GM21825 (cell line): ENCODE measurements around the gene SHB.

Experiments used
- ATAC-seq: cut with Tn5 transposase; IDR thresholded peaks from one replicate; pipeline ENCODE4 v1.9.1; 2021; ENCODE audit warnings: mild to moderate bottlenecking, moderate library complexity; ENCODE audit not compliant: unreplicated experiment

Gene SHB

GRCh38 chr9:37994639-37995347, 74.2 kb downstream of the SHB start:
- peak; percentile 63 for ATAC-seq

DNA sequence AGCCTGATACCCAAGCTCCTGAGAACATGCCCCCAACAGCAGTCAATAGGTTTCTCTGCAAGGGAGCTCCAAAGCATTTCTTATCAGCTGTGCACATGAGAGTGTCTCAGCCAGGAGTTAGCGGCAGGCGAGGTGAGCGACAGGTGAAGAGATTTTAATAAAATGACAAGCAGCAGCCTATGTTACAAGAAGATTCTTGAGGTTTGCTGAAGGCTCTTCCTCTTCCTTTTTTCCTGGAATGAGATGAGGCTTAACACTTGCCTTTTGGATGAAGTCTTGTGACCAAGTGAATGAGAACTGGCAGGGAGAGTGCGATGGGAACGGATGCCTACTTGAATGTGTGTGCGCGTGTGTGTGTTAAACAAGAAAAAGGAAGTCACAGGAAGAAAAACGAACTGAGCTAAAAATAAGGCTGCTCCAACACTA, 76.1 kb downstream of the SHB start:
- ATAC-seq: no peak

DNA sequence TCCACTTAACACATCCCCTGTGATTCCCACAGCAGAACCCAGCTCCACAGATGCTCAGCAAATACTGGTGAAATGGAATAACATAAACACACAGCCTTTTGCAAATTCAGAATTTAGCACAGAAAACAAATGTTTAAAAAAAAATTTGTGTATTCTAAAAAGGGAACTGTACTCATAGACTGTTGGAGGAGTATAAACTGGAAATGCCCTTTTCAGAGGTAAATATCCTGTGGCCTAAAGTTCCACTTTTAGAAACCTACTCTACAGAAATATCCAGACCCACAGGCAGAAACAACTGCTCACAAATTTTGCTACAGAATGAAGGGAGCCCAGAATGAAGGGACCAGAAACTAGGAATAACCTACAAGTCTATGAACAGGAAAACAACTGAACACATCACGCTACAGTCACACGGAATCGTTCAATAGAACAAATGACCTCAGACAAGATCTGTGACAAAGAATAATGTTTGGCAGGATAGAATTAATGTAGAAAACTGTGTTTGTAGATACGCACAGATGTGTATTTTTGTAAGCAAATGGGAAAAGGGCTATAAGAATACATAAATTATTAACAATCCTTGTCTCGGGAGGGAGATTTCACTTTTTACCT, 78.5 kb downstream of the SHB start:
- ATAC-seq: no peak

- no peak for ATAC-seq
Observed at GRCh38 chr9:37989701-37990100, 79.3 kb downstream of the SHB start.

- ATAC-seq: no peak
Observed at GRCh38 chr9:37988602-37989001, 80.4 kb downstream of the SHB start.

DNA sequence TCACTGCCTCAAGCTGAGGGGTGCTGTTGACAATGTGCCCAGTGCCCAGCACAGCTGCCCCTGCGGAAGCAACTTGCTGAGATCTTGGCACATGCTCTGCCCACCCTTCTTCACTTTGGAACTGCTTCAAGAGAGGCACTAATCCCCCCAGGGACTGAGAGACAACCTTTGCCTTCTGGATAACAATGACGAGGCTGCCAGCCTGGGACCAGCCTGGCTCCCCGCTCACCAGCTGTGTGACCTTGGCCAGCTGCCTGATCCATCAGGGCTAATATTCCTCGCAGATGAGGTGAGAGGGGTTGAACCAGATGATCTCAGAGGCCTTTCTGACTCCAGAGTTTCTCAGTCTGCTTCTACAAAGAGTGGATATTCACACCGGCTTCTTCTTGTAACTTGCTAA, 81.0 kb downstream of the SHB start:
- ATAC-seq: no peak

DNA sequence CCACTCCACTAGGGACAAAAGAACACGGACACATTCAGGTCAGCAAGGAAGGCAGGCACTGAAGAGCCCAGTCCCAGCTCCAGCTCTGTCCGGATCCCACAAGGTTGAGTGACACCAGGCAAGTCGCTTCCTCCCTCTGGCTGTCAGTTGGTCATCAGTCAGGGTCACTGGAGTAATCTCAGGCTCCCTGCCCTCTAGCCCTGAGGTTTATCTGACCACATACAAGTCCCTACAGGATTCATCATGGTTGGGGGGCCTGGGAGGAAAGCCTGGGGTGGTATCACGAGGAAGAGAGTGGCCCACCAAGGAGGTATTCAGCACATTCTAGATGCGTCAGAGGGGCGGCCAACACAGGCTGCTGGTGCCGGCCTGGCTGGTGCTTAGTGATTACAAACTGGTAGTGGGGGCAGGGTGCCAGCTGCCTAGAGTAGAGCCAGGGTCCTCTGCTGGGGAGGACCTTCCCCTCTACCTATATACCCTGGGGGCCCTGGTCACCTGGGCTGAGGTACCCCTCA, 81.5 kb downstream of the SHB start:
- no peak for ATAC-seq

DNA sequence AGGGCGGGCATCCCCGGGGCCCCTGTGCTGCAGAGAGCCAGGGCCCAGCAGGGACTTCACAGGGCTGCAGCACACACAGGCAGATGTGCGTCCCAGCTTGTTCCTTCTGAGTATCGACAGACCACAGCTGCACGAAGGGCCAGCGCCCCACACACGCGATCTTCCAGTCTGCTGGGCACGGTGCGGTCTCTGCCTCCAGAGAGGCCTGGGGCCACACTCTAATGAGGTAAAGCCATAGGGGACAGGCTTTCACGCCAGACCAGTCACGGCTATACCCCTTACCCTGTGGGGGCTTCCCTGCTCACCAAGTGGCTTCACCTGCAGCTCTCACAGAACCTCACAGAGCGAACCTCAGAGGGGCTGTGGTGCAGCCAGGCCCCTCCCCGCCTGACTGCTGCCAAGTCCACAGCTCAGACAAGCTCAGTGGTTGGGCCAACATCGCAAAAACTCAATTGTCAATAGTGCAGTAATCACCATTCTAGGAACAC, 82.2 kb downstream of the SHB start:
- no peak for ATAC-seq

GRCh38 chr9:37986001-37986400, 83.0 kb downstream of the SHB start:
- no peak for ATAC-seq

GRCh38 chr9:37984672-37985611, 84.1 kb downstream of the SHB start:
- ATAC-seq: no peak

GRCh38 chr9:37984278-37984671, 84.8 kb downstream of the SHB start:
- ATAC-seq: no peak

DNA sequence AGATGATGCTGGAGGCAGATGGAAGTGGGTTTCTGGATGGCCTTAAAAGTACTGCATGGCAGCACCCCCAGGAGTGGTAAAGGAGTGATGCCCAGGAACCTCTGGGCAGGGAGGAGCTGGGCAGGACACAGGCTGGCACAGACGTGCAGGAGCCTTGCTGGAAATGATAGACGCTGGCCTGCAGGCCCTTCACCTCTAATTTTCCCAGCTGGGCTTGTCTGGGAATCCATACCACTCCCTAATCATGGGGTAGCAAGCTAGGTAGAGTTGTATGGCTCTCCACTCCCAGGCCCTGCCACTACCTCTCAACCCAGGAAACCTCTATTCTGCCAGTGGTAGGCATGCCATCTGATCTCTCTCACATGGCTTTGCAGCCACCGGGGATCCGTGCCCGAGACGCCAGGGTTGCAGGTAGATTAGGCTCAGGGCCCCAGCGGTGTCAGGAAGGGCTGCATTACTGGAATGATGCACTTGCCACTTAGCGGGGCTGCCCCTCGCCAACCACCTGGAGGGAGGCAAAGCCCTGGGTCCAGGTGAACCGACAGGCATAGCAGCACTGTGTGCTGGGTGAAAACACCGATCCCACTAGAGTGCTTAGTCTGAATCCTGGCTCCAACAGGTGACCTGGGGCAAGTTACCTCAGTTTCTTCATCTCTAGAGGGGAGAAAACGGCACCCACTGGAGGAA, 85.5 kb downstream of the SHB start:
- ATAC-seq: no peak

GRCh38 chr9:37979844-37980243, 89.2 kb downstream of the SHB start:
- no peak for ATAC-seq

DNA sequence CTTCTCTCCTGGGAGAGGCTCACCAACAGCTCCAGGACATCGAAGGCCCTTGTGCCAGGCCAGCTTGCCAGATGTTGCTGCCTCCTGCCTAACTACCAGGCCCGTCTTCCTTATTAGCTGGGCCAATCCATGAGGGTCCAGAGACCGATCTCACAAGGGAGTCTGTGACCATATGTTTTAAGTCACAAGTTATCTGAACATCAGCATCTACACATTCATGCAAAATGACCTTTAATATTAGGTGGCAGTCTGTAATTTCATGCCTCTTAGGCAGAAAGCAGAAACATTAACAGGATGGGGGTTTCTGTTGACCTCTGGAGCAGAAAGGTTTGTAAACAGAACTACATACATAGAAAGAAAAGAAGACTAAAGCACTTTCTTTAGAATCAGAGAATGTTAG, 90.0 kb downstream of the SHB start:
- ATAC-seq: no peak

- no peak for ATAC-seq
Observed at GRCh38 chr9:37978481-37978864, 90.6 kb downstream of the SHB start.

DNA sequence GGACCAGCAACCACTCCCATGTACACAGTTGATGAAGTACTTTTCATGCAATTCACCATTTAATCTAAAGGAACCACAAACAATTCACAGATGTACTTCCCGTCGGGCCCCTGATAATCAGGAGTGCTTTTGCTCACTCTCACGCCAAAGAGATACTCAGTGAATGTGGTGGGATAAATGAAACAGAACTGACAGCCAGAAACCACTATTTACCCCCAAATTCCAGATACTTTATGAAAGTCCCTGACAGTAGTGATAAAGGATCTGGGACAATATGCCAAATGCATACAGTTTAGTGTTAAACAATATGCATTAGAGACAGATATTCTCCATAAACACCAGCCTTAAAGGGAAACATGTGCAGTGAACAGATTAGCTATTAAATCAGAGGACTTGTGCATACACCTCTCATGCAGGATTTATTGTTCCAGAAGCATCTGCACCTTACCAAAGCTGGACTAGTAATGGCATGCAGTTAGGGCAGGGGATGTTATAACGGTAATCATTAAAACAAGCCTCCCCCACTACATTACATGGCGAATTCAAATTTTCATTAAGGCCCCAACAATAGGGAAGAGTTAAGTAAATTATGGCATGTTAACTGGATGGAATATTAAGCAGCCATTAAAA, 91.1 kb downstream of the SHB start:
- ATAC-seq: no peak

GRCh38 chr9:37976714-37977477, 92.1 kb downstream of the SHB start:
- no peak for ATAC-seq

GRCh38 chr9:37975639-37976038, 93.4 kb downstream of the SHB start:
- ATAC-seq: no peak

DNA sequence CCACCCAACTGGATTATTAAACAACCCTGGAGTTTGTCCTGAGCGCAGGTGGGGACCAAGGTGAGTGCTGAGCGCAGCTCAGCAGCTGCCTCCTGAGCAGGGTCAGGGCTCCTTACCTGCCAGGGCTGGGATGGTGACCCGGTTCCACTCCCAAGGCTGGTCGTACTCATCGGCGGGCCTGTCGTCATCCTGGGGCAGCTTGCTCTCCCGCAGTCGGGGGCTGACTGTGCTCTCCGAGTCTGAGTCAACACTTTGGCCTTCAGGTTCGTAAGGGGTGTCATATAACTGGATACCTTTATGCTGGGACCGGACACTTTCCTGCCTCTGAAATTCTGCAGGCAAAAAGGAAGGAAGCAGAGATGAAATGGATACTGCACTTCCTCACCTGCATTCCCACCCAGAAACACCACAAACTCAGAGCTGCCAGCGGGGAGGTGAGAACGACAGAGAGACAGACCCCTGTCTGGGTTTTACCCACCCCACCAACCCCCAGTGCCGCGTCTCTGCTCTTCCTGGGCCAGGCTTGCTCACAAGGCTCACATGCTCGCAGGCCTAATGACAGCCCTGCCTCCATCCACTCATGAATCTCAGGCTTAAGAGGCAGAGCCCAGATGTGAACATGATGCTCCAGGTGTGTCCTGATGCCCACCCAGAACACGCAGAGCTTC, 94.4 kb downstream of the SHB start:
- ATAC-seq: no peak
